OCI-LY3 (cell line): Measurements from ENCODE around the gene DNAJC7.

Experiments
- H2AFZ ChIP-seq: fragments of 200-600, 300-600 bp; shearing (Covaris generic); 2 replicates; pipeline ENCODE4 v1.6.0; 2014; ENCODE audit warnings: antibody characterized with exemption, low read depth, low read length
- H3K27ac ChIP-seq: fragments of 200-600, 300-600 bp; sonication (generic); 2 replicates; pipeline ENCODE4 v1.5.1; 2014; ENCODE audit warnings: mild to moderate bottlenecking, low read length, moderate library complexity, mixed read lengths
- H3K27me3 ChIP-seq: fragments of 200-600, 300-600 bp; sonication (generic); 2 replicates; pipeline ENCODE4 v1.6.1; 2014; ENCODE audit warnings: low read depth, low read length, mixed read lengths
- H3K36me3 ChIP-seq: fragments of 200-600, 300-600 bp; sonication (generic); replicated peaks from 2 replicates; pipeline ENCODE3; 2014; ENCODE audit warnings: low read depth, low read length, mixed read lengths
- H3K4me1 ChIP-seq: fragments of 300-600, 200-600 bp; sonication (generic); 2 replicates; pipeline ENCODE4 v1.6.1; 2014; ENCODE audit warnings: low read length, mixed read lengths
- H3K4me2 ChIP-seq: fragments of 200-600, 300-600 bp; sonication (generic); 2 replicates; pipeline ENCODE4 v1.6.1; 2014; ENCODE audit warnings: low read length, mixed read lengths
- H3K4me3 ChIP-seq: fragments of 300-600, 200-600 bp; sonication (generic); 2 replicates; pipeline ENCODE4 v1.5.1; 2014; ENCODE audit warnings: antibody characterized with exemption, mild to moderate bottlenecking, low read length, moderate library complexity
- H3K79me2 ChIP-seq: fragments of 300-600, 200-600 bp; shearing (Covaris generic); 2 replicates; pipeline ENCODE4 v1.6.1; 2014; ENCODE audit warnings: mild to moderate bottlenecking, low read length, mixed read lengths
- H3K9ac ChIP-seq: fragments of 300-600, 200-600 bp; shearing (Covaris generic); 2 replicates; pipeline ENCODE4 v1.6.0; 2014; ENCODE audit warnings: mild to moderate bottlenecking, low read length, moderate library complexity
- H3K9me3 ChIP-seq: fragments of 200-600, 300-600 bp; shearing (Covaris generic); 2 replicates; pipeline ENCODE4 v1.6.1; 2014; ENCODE audit warnings: low read length, mixed read lengths; ENCODE audit not compliant: insufficient read depth
- H4K20me1 ChIP-seq: fragments of 200-600, 300-600 bp; sonication (generic); 2 replicates; pipeline ENCODE4 v1.6.1; 2016; ENCODE audit warnings: low read length, mixed read lengths; ENCODE audit not compliant: insufficient read depth
- CTCF ChIP-seq: fragments of 200-600, 300-600 bp; sonication (generic); IDR thresholded peaks from 2 replicates; pipeline ENCODE4 v1.5.1; 2014; ENCODE audit warnings: antibody characterized with exemption, low read length, low read depth
- EZH2phosphoT487 ChIP-seq: fragments of 200-600 bp; shearing (Covaris generic); IDR thresholded peaks from 2 replicates; pipeline ENCODE4 v1.6.1; 2018; ENCODE audit warnings: antibody characterized with exemption, mixed run types, low read depth

Gene DNAJC7

GRCh38 chr17:42041619-42042018 lies 24.4 kb upstream of the DNAJC7 start:
- TF ChIP-seq EZH2phosphoT487 (no peak), CTCF (no peak)
- Histone ChIP-seq H4K20me1 (peaks cover 31% of the 10 kb centered on the region), H3K4me2 (no peak overlapping the region), H2AFZ (no peak overlapping the region), H3K9me3 (no peaks in the 10 kb centered on the region), H3K36me3 (peaks cover 27% of the 10 kb centered on the region), H3K4me3 (no peak overlapping the region), H3K79me2 (peaks cover 7% of the 10 kb centered on the region), H3K4me1 (no peaks in the 10 kb centered on the region), H3K27me3 (no peaks in the 10 kb centered on the region), H3K27ac (no peak overlapping the region), H3K9ac (no peak overlapping the region)

- H3K36me3 ChIP-seq: peaks cover 27% of the 10 kb centered on the region
- H3K9ac ChIP-seq: no peak overlapping the region
- no peak overlapping the region for H2AFZ ChIP-seq
- TF ChIP-seq EZH2phosphoT487 (no peak), CTCF (no peak)
- no peaks in the 10 kb centered on the region for H3K4me1 ChIP-seq
- no peak overlapping the region for H3K4me2 ChIP-seq
- peaks cover 4% of the 10 kb centered on the region for H3K79me2 ChIP-seq
- peaks cover 28% of the 10 kb centered on the region for H4K20me1 ChIP-seq
- no peaks in the 10 kb centered on the region for H3K27me3 ChIP-seq
- H3K4me3 ChIP-seq: no peak overlapping the region
- no peaks in the 10 kb centered on the region for H3K9me3 ChIP-seq
- no peak overlapping the region for H3K27ac ChIP-seq
Observed at GRCh38 chr17:42040818-42041217, 23.6 kb upstream of the DNAJC7 start.

- TF ChIP-seq EZH2phosphoT487 (no peak), CTCF (no peak)
- Histone ChIP-seq H3K27ac (no peak overlapping the region), H3K9ac (no peak overlapping the region), H3K4me1 (no peaks in the 10 kb centered on the region), H3K36me3 (peaks cover 27% of the 10 kb centered on the region), H3K4me3 (no peak overlapping the region), H3K4me2 (no peak overlapping the region), H3K27me3 (no peaks in the 10 kb centered on the region), H3K9me3 (no peaks in the 10 kb centered on the region), H2AFZ (no peak overlapping the region), H3K79me2 (no peaks in the 10 kb centered on the region), H4K20me1 (peaks cover 21% of the 10 kb centered on the region)
Observed at GRCh38 chr17:42039794-42040763, 22.8 kb upstream of the DNAJC7 start.

GRCh38 chr17:42038221-42038973 lies 21.2 kb upstream of the DNAJC7 start:
- no peak overlapping the region for H2AFZ ChIP-seq

More at GRCh38 chr17:42038221-42038973, 21.2 kb upstream of the DNAJC7 start:
- Histone ChIP-seq H3K4me2 (no peak overlapping the region), H3K4me3 (no peak overlapping the region), H3K27ac (0 out of 2 replicates have a peak overlapping the region, but pooled peaks have one; percentile 23), H3K9ac (no peak overlapping the region), H3K4me1 (no peaks in the 10 kb centered on the region), H3K79me2 (no peaks in the 10 kb centered on the region), H3K9me3 (no peaks in the 10 kb centered on the region), H3K36me3 (peaks cover 29% of the 10 kb centered on the region), H4K20me1 (peaks cover 19% of the 10 kb centered on the region), H3K27me3 (no peaks in the 10 kb centered on the region)
- TF ChIP-seq EZH2phosphoT487 (no peak), CTCF (no peak)
